ENCODE measurements around the gene FBH1.
"Not testable (repeated sequence)": the region's sequence is repeated elsewhere in the genome, so short reads cannot be mapped to it uniquely, and the experiment has no call there.

FBH1 gene

GRCh38 chr10:5843686-5844344 lies 46.2 kb upstream of the FBH1 start:
- no peaks in the 10 kb centered on the region for H3K27me3 ChIP-seq (ENCODE audit: insufficient read depth, low read length, poor library complexity)
- TF ChIP-seq EZH2 (IDR thresholded peaks at IDR 0.05; ENCODE audit: borderline replicate concordance, low read depth, low read length, severe bottlenecking) (no peak), CTCF (IDR thresholded peaks at IDR 0.05; ENCODE audit: borderline replicate concordance, extremely low read depth, low read length, poor library complexity, severe bottlenecking) (no peak)
- H3K79me2 ChIP-seq (ENCODE audit: insufficient read depth, low read length): no peaks in the 10 kb centered on the region
- no peak overlapping the region for H3K27ac ChIP-seq (ENCODE audit: low read length)
- H3K4me2 ChIP-seq (ENCODE audit: insufficient read depth, low read length): no peak overlapping the region
- H2AFZ ChIP-seq (ENCODE audit: low read depth, low read length): no peak overlapping the region
- no peak for DNase-seq
- no peaks in the 10 kb centered on the region for H3K4me1 ChIP-seq (ENCODE audit: insufficient read depth, low read length)
- no peak overlapping the region for H3K9ac ChIP-seq (ENCODE audit: low read depth, low read length)
- no peak overlapping the region for H3K4me3 ChIP-seq (ENCODE audit: low read depth in 1 of 2, low read length in 2 of 2)
- H3K36me3 ChIP-seq (ENCODE audit: insufficient read depth, low read length): no peaks in the 10 kb centered on the region
- ATAC-seq (ENCODE audit: insufficient read depth, low read depth): no peak
- H4K20me1 ChIP-seq (ENCODE audit: insufficient read depth, low read length): no peaks in the 10 kb centered on the region
- H3K9me3 ChIP-seq (ENCODE audit: insufficient read depth, low read length, severe bottlenecking): no peaks in the 10 kb centered on the region

DNA sequence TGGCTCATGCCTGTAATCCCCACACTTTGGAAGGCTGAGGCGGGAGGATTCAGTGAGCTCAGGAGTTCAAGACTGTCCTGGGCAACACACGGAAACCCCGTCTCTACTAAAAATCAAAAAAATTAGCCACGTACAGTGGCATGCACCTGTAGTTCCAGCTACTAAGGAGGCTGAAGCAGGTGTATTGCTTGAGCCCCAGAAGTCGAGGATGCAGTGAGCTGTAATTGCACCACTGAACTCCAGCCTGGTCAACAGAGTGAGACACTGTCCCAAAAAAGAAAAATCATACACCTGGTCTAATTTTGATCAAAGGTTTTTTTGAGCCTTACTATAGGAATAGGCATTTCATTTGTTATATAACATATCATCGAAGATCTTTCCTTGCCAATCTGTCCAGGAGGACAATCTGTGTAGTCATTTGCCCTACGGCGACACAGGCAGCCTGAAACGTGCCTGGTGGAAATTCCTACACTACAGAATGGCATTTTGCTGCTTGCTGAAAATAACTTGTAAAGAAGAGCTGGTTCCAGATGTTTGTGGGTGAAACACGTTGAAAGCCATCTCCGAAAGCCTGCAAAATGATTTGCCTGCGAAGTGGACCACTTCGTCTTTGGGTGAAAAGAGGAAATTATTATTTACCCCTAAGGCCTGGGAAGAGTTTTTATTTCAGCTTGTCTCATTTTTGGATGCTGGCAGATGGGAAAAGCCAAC lies 45.5 kb upstream of the FBH1 start:
- H3K36me3 ChIP-seq (ENCODE audit: insufficient read depth, low read length): no peaks in the 10 kb centered on the region
- H3K4me2 ChIP-seq (ENCODE audit: insufficient read depth, low read length): no peak overlapping the region
- no peaks in the 10 kb centered on the region for H3K4me1 ChIP-seq (ENCODE audit: insufficient read depth, low read length)
- no peak for TF ChIP-seq EZH2 (IDR thresholded peaks at IDR 0.05; ENCODE audit: borderline replicate concordance, low read depth, low read length, severe bottlenecking)
- no peak for TF ChIP-seq CTCF (IDR thresholded peaks at IDR 0.05; ENCODE audit: borderline replicate concordance, extremely low read depth, low read length, poor library complexity, severe bottlenecking)
- no peak overlapping the region for H2AFZ ChIP-seq (ENCODE audit: low read depth, low read length)
- no peaks in the 10 kb centered on the region for H3K79me2 ChIP-seq (ENCODE audit: insufficient read depth, low read length)
- no peak overlapping the region for H3K27ac ChIP-seq (ENCODE audit: low read length)
- H3K27me3 ChIP-seq (ENCODE audit: insufficient read depth, low read length, poor library complexity): no peaks in the 10 kb centered on the region
- no peak overlapping the region for H3K9ac ChIP-seq (ENCODE audit: low read depth, low read length)
- H3K9me3 ChIP-seq (ENCODE audit: insufficient read depth, low read length, severe bottlenecking): no peaks in the 10 kb centered on the region
- no peak for ATAC-seq (ENCODE audit: insufficient read depth, low read depth)
- H3K4me3 ChIP-seq (ENCODE audit: low read depth in 1 of 2, low read length in 2 of 2): no peak overlapping the region
- no peak for DNase-seq
- H4K20me1 ChIP-seq (ENCODE audit: insufficient read depth, low read length): no peaks in the 10 kb centered on the region

DNA sequence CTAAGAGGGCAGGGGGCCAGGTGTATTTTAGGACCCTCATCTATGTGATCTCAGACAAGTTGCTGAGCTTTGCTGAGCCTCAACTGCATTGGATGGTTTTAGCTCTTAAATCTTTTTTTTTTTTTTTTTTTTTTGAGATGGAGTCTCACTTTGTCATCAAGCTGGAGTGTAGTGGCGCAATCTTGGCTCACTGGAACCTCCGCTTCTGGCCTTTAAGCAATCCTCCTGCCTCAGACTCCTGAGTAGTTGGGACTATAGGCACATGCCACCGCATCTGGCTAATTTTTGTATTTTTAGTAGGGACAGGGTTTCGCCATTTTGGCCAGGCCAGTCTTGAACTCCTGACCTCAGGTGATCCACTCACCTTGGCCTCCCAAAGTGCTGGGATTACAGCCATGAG lies 43.4 kb upstream of the FBH1 start:
- not testable (repeated sequence) for H4K20me1 ChIP-seq (ENCODE audit: insufficient read depth, low read length); H3K9ac ChIP-seq (ENCODE audit: low read depth, low read length); H3K79me2 ChIP-seq (ENCODE audit: insufficient read depth, low read length); ATAC-seq (ENCODE audit: insufficient read depth, low read depth); H3K27me3 ChIP-seq (ENCODE audit: insufficient read depth, low read length, poor library complexity); H3K4me1 ChIP-seq (ENCODE audit: insufficient read depth, low read length); H3K4me2 ChIP-seq (ENCODE audit: insufficient read depth, low read length); H3K4me3 ChIP-seq (ENCODE audit: low read depth in 1 of 2, low read length in 2 of 2); H3K27ac ChIP-seq (ENCODE audit: low read length); H3K36me3 ChIP-seq (ENCODE audit: insufficient read depth, low read length); H2AFZ ChIP-seq (ENCODE audit: low read depth, low read length); DNase-seq; H3K9me3 ChIP-seq (ENCODE audit: insufficient read depth, low read length, severe bottlenecking)

DNA sequence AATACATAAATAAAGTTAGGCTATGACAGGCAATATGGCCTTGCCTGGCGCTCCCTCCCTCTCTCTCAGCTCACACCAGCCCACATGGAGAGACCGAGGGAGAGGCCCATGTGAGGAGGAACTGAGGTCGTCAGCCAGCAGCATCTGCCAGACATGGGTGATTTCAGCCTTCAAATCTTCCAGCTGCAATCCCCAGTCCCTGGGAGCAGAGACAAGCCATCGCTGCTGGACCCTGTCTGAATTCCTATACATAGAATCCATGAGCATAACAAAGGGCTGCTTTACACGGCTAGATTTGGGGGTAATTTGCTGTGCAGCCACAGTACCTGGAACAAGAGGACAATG lies 35.9 kb upstream of the FBH1 start:
- H3K36me3 ChIP-seq (ENCODE audit: insufficient read depth, low read length): no peaks in the 10 kb centered on the region
- no peak overlapping the region for H3K27ac ChIP-seq (ENCODE audit: low read length)
- no peaks in the 10 kb centered on the region for H3K27me3 ChIP-seq (ENCODE audit: insufficient read depth, low read length, poor library complexity)
- no peaks in the 10 kb centered on the region for H4K20me1 ChIP-seq (ENCODE audit: insufficient read depth, low read length)
- ATAC-seq (ENCODE audit: insufficient read depth, low read depth) (no peak), DNase-seq (no peak)
- no peak overlapping the region for H3K4me3 ChIP-seq (ENCODE audit: low read depth in 1 of 2, low read length in 2 of 2)
- no peak overlapping the region for H2AFZ ChIP-seq (ENCODE audit: low read depth, low read length)
- TF ChIP-seq CTCF (IDR thresholded peaks at IDR 0.05; ENCODE audit: borderline replicate concordance, extremely low read depth, low read length, poor library complexity, severe bottlenecking): no peak
- no peak for TF ChIP-seq EZH2 (IDR thresholded peaks at IDR 0.05; ENCODE audit: borderline replicate concordance, low read depth, low read length, severe bottlenecking)
- H3K9me3 ChIP-seq (ENCODE audit: insufficient read depth, low read length, severe bottlenecking): no peaks in the 10 kb centered on the region
- H3K9ac ChIP-seq (ENCODE audit: low read depth, low read length): no peak overlapping the region
- H3K4me2 ChIP-seq (ENCODE audit: insufficient read depth, low read length): no peak overlapping the region
- H3K4me1 ChIP-seq (ENCODE audit: insufficient read depth, low read length): no peaks in the 10 kb centered on the region
- H3K79me2 ChIP-seq (ENCODE audit: insufficient read depth, low read length): no peaks in the 10 kb centered on the region

All from DND-41 (cell line).